Measurements from ENCODE around the gene NCAPH2.

NCAPH2 gene

GRCh38 chr22:50486561-50487289 lies 21.3 kb upstream of the NCAPH2 start, which contains the start of gene MIOX:
Gene MIOX, plus strand, starts transcription at chr22:50486859. Its CDS starts 39 bp downstream, at chr22:50486898.
- H3K36me3 ChIP-seq (ENCODE audit: control insufficient read depth in 2 of 2, insufficient read depth in 1 of 2, low read length in 2 of 2): no peaks in the 10 kb centered on the region
- no peak within 1 kb of the TSS for H3K4me3 ChIP-seq (ENCODE audit: low read depth, low read length)
- H3K9me3 ChIP-seq (ENCODE audit: control insufficient read depth, insufficient read depth, low read depth, low read length): no peaks in the 10 kb centered on the region
- no peaks in the 10 kb centered on the region for H3K4me1 ChIP-seq (ENCODE audit: control insufficient read depth, insufficient read depth, low read length)
- H3K27ac ChIP-seq (ENCODE audit: extremely low read depth, low read depth, low read length): no peak within 1 kb of the TSS
- ChIA-PET CTCF (interaction anchor here (0.7 to 3.1 kb wide), 3 partner anchors 11 to 319 kb away, joined by 4 to 21 read pairs (median 5); no protein-coding TSS in a partner anchor), POLR2A (interaction anchor here (1.0 to 2.2 kb wide), 3 partner anchors 11 to 35 kb away, joined by 3 to 8 read pairs (median 5); partner anchors contain the start of genes LMF2 and NCAPH2)
- TF ChIP-seq ZIC2 (tag by site-specific recombination; IDR thresholded peaks at IDR 0.05): peak; percentile 69
- TF ChIP-seq BCL6B (tag by site-specific recombination; IDR thresholded peaks at IDR 0.05): no peak
- no peak for TF ChIP-seq ZNF514 (tag by site-specific recombination; IDR thresholded peaks at IDR 0.05)
- TF ChIP-seq ZBTB20 (tag by site-specific recombination; IDR thresholded peaks at IDR 0.05): 0 out of 2 replicates have a peak, but pooled peaks have one; percentile 12
- peak; percentile 55 for TF ChIP-seq GLIS1 (tag by site-specific recombination; IDR thresholded peaks at IDR 0.05)
- no peak for TF ChIP-seq FEZF1 (tag by site-specific recombination; IDR thresholded peaks at IDR 0.05)
- no peak for TF ChIP-seq GLI2 (tag by site-specific recombination; IDR thresholded peaks at IDR 0.05; ENCODE audit: borderline replicate concordance, low read depth)
- no peak for TF ChIP-seq ZNF830 (tag by site-specific recombination; IDR thresholded peaks at IDR 0.05; ENCODE audit: low read depth)

DNA sequence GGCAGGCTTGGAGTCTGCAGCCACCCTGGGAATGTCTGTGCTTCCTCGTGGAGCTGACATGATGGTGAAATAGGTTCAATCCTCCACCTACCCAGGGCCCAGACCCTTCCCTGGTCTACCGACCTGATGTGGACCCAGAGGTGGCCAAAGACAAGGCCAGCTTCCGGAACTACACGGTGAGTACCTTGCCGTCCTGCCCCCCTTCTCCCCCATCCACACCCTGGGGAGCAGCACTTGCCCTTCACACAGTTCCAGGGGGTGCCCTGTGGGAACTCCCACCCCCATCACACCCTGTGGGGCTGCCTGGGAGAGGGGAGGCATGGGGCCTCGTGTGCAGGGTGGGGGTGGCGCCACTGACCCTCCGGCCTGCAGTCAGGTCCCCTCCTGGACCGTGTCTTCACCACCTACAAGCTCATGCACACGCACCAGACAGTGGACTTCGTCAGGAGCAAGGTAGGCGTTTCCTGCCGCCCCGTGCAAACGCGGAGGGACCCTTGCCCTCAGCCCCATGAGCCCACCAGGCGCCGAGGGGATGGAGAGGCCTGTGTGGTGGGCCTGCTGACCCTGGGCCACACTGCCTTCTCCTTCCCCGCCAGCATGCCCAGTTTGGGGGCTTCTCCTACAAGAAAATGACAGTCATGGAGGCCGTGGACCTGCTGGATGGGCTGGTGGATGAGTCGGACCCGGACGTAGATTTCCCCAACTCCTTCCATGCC lies 20.6 kb upstream of the NCAPH2 start:
- 0 out of 2 replicates have a peak, but pooled peaks have one; percentile 10 for TF ChIP-seq GLIS2 (tag by site-specific recombination; IDR thresholded peaks at IDR 0.05)
- peak; percentile 90 for TF ChIP-seq GLIS1 (tag by site-specific recombination; IDR thresholded peaks at IDR 0.05)
- no peak for TF ChIP-seq ZNF791 (tag by site-specific recombination; IDR thresholded peaks at IDR 0.05)
- no peak overlapping the region for H3K27ac ChIP-seq (ENCODE audit: extremely low read depth, low read depth, low read length)
- CTCF ChIA-PET: interaction anchor here (3.1 kb wide), 1 partner anchor 10 kb away, joined by 21 read pairs; no protein-coding TSS in a partner anchor
- H3K9me3 ChIP-seq (ENCODE audit: control insufficient read depth, insufficient read depth, low read depth, low read length): no peaks in the 10 kb centered on the region
- no peak overlapping the region for H3K4me3 ChIP-seq (ENCODE audit: low read depth, low read length)
- H3K4me1 ChIP-seq (ENCODE audit: control insufficient read depth, insufficient read depth, low read length): no peaks in the 10 kb centered on the region
- no peaks in the 10 kb centered on the region for H3K36me3 ChIP-seq (ENCODE audit: control insufficient read depth in 2 of 2, insufficient read depth in 1 of 2, low read length in 2 of 2)
- POLR2A ChIA-PET: interaction anchor here (1.0 to 2.2 kb wide), 3 partner anchors 10 to 36 kb away, joined by 3 to 8 read pairs (median 5); partner anchors contain the start of genes LMF2 and NCAPH2

GRCh38 chr22:50488006-50488677 lies 19.9 kb upstream of the NCAPH2 start:
- no peaks in the 10 kb centered on the region for H3K36me3 ChIP-seq (ENCODE audit: control insufficient read depth in 2 of 2, insufficient read depth in 1 of 2, low read length in 2 of 2)
- CTCF ChIA-PET: no interaction called here
- H3K4me3 ChIP-seq (ENCODE audit: low read depth, low read length): no peak overlapping the region
- no peak overlapping the region for H3K27ac ChIP-seq (ENCODE audit: extremely low read depth, low read depth, low read length)
- no peaks in the 10 kb centered on the region for H3K9me3 ChIP-seq (ENCODE audit: control insufficient read depth, insufficient read depth, low read depth, low read length)
- H3K4me1 ChIP-seq (ENCODE audit: control insufficient read depth, insufficient read depth, low read length): no peaks in the 10 kb centered on the region
- TF ChIP-seq GLIS1 (tag by site-specific recombination; IDR thresholded peaks at IDR 0.05): peak; percentile 64
- no peak for TF ChIP-seq ZNF514 (tag by site-specific recombination; IDR thresholded peaks at IDR 0.05)
- no peak for TF ChIP-seq ZNF701 (tag by site-specific recombination; IDR thresholded peaks at IDR 0.05)
- 0 out of 2 replicates have a peak, but pooled peaks have one; percentile 8 for TF ChIP-seq SP2 (tag by site-specific recombination; IDR thresholded peaks at IDR 0.05)
- TF ChIP-seq, protein P1, sequence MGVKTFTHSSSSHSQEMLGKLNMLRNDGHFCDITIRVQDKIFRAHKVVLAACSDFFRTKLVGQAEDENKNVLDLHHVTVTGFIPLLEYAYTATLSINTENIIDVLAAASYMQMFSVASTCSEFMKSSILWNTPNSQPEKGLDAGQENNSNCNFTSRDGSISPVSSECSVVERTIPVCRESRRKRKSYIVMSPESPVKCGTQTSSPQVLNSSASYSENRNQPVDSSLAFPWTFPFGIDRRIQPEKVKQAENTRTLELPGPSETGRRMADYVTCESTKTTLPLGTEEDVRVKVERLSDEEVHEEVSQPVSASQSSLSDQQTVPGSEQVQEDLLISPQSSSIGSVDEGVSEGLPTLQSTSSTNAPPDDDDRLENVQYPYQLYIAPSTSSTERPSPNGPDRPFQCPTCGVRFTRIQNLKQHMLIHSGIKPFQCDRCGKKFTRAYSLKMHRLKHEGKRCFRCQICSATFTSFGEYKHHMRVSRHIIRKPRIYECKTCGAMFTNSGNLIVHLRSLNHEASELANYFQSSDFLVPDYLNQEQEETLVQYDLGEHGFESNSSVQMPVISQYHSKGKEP (tag by site-specific recombination; IDR thresholded peaks at IDR 0.05): no peak
- TF ChIP-seq ZNF449 (tag by site-specific recombination; IDR thresholded peaks at IDR 0.05): no peak
- no peak for TF ChIP-seq ZNF354C (tag by site-specific recombination; IDR thresholded peaks at IDR 0.05; ENCODE audit: borderline replicate concordance, low read depth)
- TF ChIP-seq ZNF2 (tag by site-specific recombination; IDR thresholded peaks at IDR 0.05): no peak
- POLR2A ChIA-PET: interaction anchor here (2.2 kb wide), 1 partner anchor 9 kb away, joined by 8 read pairs; no protein-coding TSS in a partner anchor
